ENCODE measurements around the gene ASIC2.

GRCh38 chr17:33163533-33164168 is 129.4 kb downstream of the ASIC2 start:
- TF ChIP-seq PATZ1 (CRISPR knock-in tag; IDR thresholded peaks at IDR 0.05; ENCODE audit: borderline replicate concordance), result no peak
- no peak for TF ChIP-seq ISL1 (CRISPR knock-in tag; IDR thresholded peaks at IDR 0.05)
- no peak for TF ChIP-seq ZC3H10 (CRISPR knock-in tag; IDR thresholded peaks at IDR 0.05)

Data from SK-N-SH treated with all-trans-retinoic acid at 6 μM for 48 hours (cell line).